Measurements from ENCODE around the gene LTF. TPM values are rescaled to one million over a fixed set of nuclear protein-coding genes. Genes with fewer than 3 reads are reported as not detected.

LTF gene
- not detected in 2 replicates for total RNA-seq

DNA sequence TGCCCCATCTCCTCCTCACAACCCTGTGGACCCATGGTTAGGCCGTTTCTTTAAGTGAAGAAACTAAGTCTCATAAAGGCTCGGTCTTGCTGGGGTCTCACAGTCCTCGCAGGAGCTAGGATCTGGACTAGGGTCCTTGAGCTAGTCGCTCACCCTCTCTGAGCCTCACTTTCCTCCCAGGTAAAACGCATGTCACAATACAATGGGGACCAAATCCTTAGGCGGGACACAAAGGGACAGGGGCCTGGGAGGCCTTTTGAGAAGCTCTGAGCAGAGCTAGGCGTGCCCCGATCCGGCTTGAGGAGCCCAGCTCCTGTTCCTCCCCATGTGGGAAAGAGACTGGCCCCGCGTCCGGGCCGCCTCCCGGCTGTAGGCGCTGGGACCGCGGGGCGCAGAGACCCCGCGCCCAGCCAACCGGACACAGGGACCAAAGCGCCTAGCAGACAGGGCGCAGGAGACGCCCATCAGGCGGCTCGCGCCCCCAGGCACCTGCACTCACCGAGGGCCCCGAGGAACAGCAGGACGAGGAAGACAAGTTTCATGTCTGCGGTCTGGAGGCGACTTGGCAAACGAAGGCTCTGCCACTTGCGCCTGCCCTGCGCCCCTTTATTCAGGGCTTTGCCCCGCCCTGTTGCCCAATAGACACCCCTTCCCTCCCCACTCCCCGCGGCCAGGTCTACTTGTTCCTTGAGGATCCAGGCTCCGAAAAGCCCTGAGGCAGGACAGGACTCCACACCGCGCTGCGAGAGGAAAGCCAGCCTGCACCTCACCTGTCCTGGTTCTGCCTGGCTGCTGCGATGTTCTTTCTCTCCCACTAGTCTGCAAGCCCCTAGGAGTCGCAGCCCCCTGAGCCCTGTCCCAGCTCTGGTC lies at the start of gene LTF:
Gene LTF, minus strand, starts transcription at position 580 of the 870 bp plus-strand sequence. Its CDS starts 38 bp downstream, at position 542.

DNA sequence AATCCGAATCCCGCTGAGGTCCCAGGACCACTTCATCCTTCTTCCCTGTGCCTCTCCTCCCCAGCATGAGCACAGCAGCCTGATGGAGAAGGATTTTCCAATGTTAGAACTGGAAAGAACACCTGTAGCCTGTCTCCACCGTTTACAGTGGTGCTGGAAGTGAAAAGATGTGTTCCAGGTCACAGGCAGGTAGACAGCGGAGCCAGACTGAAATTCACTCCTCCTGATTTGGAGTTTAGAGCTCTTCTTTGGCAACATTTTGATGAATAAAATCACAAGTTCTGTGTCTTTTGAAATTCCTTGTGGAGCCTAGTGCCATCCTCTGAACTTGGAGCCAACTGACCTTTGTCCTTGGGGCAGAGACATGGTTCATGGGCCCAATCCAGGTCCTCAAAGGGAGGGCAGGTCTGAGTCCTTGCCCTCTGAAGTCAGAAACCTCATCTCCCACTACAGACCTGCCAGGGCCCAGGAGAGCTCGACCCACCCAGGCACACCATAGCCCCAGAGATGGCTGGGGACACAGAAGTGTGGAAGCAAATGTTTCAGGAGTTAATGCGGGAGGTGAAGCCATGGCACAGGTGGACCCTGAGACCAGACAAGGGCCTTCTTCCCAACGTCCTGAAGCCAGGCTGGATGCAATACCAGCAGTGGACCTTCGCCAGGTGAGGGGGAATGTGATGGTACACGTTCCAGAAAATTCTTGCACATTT lies 33.0 kb upstream of the LTF start, which contains the start of gene RTP3:
Gene RTP3, plus strand, starts transcription at position 421 of the 710 bp plus-strand sequence. Its CDS starts 87 bp downstream, at position 508.

DNA sequence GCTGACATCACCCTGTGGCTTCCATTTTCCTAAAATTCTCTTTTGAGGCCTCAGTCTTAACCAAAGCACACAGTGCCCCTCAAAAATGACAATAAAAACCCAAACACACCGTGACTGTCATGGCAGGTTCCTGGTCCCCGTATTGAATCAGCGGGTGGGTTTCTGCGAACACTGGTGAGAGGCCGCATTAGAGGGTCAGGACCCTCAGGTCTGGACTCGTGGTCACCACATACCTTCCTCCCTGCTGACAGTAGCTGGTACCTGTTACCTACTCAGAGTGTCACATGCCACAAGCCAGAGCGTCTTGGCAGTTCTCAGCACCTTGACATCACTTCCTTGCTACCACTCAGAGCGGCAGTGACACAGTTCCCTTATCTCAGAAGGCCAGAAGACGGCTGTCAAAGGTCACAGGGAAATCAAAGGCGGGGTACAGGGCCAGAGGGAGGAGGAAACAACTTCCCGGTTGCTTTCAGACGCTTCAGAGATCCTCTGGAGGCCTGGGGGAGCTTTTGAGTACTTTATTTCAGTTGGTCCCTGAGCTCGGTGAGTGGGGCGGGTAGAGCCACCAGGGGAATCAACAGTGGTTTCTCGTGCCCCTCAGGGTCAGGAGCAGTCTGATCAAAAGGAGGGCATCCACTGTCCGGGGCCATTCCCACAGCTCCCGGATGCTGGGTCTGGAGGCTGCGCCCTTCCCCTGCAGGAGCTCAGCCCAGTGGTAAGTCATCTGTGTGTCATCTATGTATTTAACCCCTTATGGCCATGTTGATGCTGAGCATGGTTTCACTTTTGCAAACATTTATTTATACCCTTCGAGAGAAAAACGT lies 57.7 kb downstream of the LTF start, which contains the start of the genes CCR5AS and CCRL2:
Gene CCR5AS, minus strand, starts transcription at position 279 of the 824 bp plus-strand sequence.
Gene CCRL2, plus strand, starts transcription at position 472 of the 824 bp plus-strand sequence. CDS start 821 bp downstream, outside the sequence.

Other genes with a start within 250 kb of the LTF start
- not detected in 2 replicates for gene CCR3, start 222.4 kb downstream of the LTF start, total RNA-seq
- gene CCR2, start 110.8 kb downstream of the LTF start, total RNA-seq = not detected in 2 replicates
- gene CCR5, start 94.0 kb downstream of the LTF start, total RNA-seq = not detected in 2 replicates
- 2.1 and 2.3 TPM in 2 replicates for gene CCRL2, start 57.6 kb downstream of the LTF start, total RNA-seq
- gene RTP3, start 33.1 kb upstream of the LTF start, total RNA-seq = not detected in 2 replicates
- gene LRRC2, start 101.4 kb upstream of the LTF start, total RNA-seq = 0.15 TPM in 1 of 2 replicates, not detected in the other
- not detected in 2 replicates for gene FAM240A, start 147.6 kb upstream of the LTF start, total RNA-seq
- gene ALS2CL, start 228.8 kb upstream of the LTF start, total RNA-seq = 3.9 and 7.0 TPM in 2 replicates
- under 0.01 and 0.15 TPM in 2 replicates for gene TMIE, start 236.5 kb upstream of the LTF start, total RNA-seq

All from epithelial cell of umbilical artery (primary cell).